GM21529 (cell line): Measurements from ENCODE around the gene PLSCR3.

Experiments used
- ATAC-seq: cut with Tn5 transposase; IDR thresholded peaks from one replicate; pipeline ENCODE4 v1.9.1; 2021; ENCODE audit not compliant: unreplicated experiment

The PLSCR3 gene

GRCh38 chr17:7394452-7395191 lies at the start of gene PLSCR3:
PLSCR3 (minus strand) TSS chr17:7394525; CDS start chr17:7394110, 415 bp downstream.
- ATAC-seq: peak; percentile 80

- no peak for ATAC-seq
These were observed 49.5 kb upstream of the PLSCR3 start for GRCh38 chr17:7443499-7444485.

- no peak for ATAC-seq
These were observed 47.8 kb upstream of the PLSCR3 start for GRCh38 chr17:7442142-7442541.

- ATAC-seq: no peak
These were observed 46.9 kb upstream of the PLSCR3 start for GRCh38 chr17:7441266-7441665.

GRCh38 chr17:7440834-7441195 lies 46.5 kb upstream of the PLSCR3 start:
- no peak for ATAC-seq

- ATAC-seq: no peak
These were observed 45.9 kb upstream of the PLSCR3 start for GRCh38 chr17:7440113-7440833.

GRCh38 chr17:7439462-7440112 lies 45.3 kb upstream of the PLSCR3 start, which contains the start of gene FGF11:
FGF11 (plus strand) TSS chr17:7439512; CDS start chr17:7439621, 109 bp downstream.
- ATAC-seq: no peak

- no peak for ATAC-seq
These were observed 44.5 kb upstream of the PLSCR3 start for GRCh38 chr17:7438656-7439460.

- ATAC-seq: no peak
These were observed 43.8 kb upstream of the PLSCR3 start for GRCh38 chr17:7437950-7438614.

- ATAC-seq: no peak
These were observed 43.1 kb upstream of the PLSCR3 start for GRCh38 chr17:7437369-7437863.

- no peak for ATAC-seq
These were observed 42.4 kb upstream of the PLSCR3 start for GRCh38 chr17:7436556-7437368.

- peak; percentile 29 for ATAC-seq
These were observed 41.6 kb upstream of the PLSCR3 start for GRCh38 chr17:7435676-7436555.

GRCh38 chr17:7432296-7432695 lies 38.0 kb upstream of the PLSCR3 start:
- ATAC-seq: no peak

- ATAC-seq: no peak
These were observed 36.9 kb upstream of the PLSCR3 start for GRCh38 chr17:7431231-7431630.

- no peak for ATAC-seq
These were observed 35.4 kb upstream of the PLSCR3 start for GRCh38 chr17:7429722-7430121.

- no peak for ATAC-seq
These were observed 34.2 kb upstream of the PLSCR3 start, which contains the start of gene SPEM3 for GRCh38 chr17:7428557-7428956. SPEM3 (plus strand) TSS chr17:7428857; CDS start chr17:7428903, 46 bp downstream.

GRCh38 chr17:7427549-7427948 lies 33.2 kb upstream of the PLSCR3 start:
- no peak for ATAC-seq
